Measurements from ENCODE around the gene GSTM1. TPM values are rescaled to one million over a fixed set of nuclear protein-coding genes. Genes with fewer than 3 reads are reported as not detected.

Gene GSTM1
- total and polyA plus RNA-seq, 2 of the 8 experiments (the other 6 are each of a cell fraction or from before 2014, with no cell fraction given) = 16.7 to 42.5 TPM

- ChIA-PET CTCF (ENCODE audit: partially characterized antibody) (interaction anchor here (0.6 to 2.6 kb wide), 8 partner anchors 13 to 136 kb away, joined by 3 to 7 read pairs (median 3); no protein-coding TSS in a partner anchor), POLR2A (ENCODE audit: partially characterized antibody) (interaction anchor here (0.6 to 1.1 kb wide), 2 partner anchors 16 to 778 kb away, joined by 3 read pairs; no protein-coding TSS in a partner anchor)
- Histone ChIP-seq H2BK20ac (ENCODE audit: low read length) (no peak overlapping the region), H2BK5ac (ENCODE audit: low read depth, low read length) (no peak overlapping the region), H3K9me3 (ENCODE audit: insufficient read depth in 2 of 2, low read depth in 1 of 2, low read length in 1 of 2) (no peaks in the 10 kb centered on the region), H4K20me1 (replicated peaks in 1 of 2; ENCODE audit: control insufficient read depth in 1 of 2, insufficient read depth in 2 of 2, low read length in 2 of 2) (no peaks in the 10 kb centered on the region), H4K91ac (replicated peaks; ENCODE audit: insufficient read length, low read length) (no peak overlapping the region), H3K23me2 (ENCODE audit: low read depth, low read length) (no peaks in the 10 kb centered on the region), H3K27me3 (replicated peaks in 1 of 4; ENCODE audit: control insufficient read depth in 3 of 4, extremely low read depth in 1 of 4, insufficient read depth in 3 of 4, low read length in 3 of 4) (peaks cover 0 to 6% (median 2%) of the 10 kb centered on the region in 4 experiments; a peak in 3 of 7 replicates), H2AK5ac (ENCODE audit: low read depth, low read length) (no peak overlapping the region), H3K4me3 (ENCODE audit: extremely low read depth in 1 of 4, insufficient read depth in 2 of 4, low read depth in 3 of 4, low read length in 4 of 4) (no peak overlapping the region), H3K79me2 (ENCODE audit: control insufficient read depth in 1 of 2, insufficient read depth in 2 of 2, low read length in 2 of 2) (no peaks in the 10 kb centered on the region), H3K79me1 (ENCODE audit: low read depth, low read length) (no peaks in the 10 kb centered on the region), H3K27ac (ENCODE audit: low read depth, low read length) (no peak overlapping the region), H2BK120ac (replicated peaks; ENCODE audit: low read depth, low read length) (no peak overlapping the region), H4K8ac (ENCODE audit: extremely low read depth, insufficient read depth, low read length) (no peak overlapping the region), H3K9ac (replicated peaks in 1 of 4; ENCODE audit: extremely low read depth in 1 of 4, low read depth in 3 of 4, low read length in 3 of 4) (no peak overlapping the region), H3K4ac (replicated peaks; ENCODE audit: insufficient read length, low read depth, low read length) (no peak overlapping the region), H2BK15ac (ENCODE audit: low read length) (no peak overlapping the region), H3K18ac (ENCODE audit: extremely low read depth, low read length) (no peak overlapping the region), H3K4me1 (replicated peaks in 1 of 4; ENCODE audit: control insufficient read depth in 3 of 4, insufficient read depth in 4 of 4, low read length in 3 of 4) (no peaks in the 10 kb centered on the region), H3K36me3 (ENCODE audit: control insufficient read depth in 2 of 4, insufficient read depth in 4 of 4, low read length in 3 of 4) (no peaks in the 10 kb centered on the region), H3K56ac (replicated peaks; ENCODE audit: insufficient read length, low read depth, low read length) (no peak overlapping the region), H3K4me2 (ENCODE audit: insufficient read depth in 1 of 2, low read depth in 2 of 2, low read length in 2 of 2) (no peak overlapping the region), H4K5ac (ENCODE audit: insufficient read length, low read depth, low read length) (no peak overlapping the region), H3K14ac (ENCODE audit: insufficient read length) (no peak overlapping the region), H2AFZ (ENCODE audit: low read length) (no peak overlapping the region), H2BK12ac (ENCODE audit: low read depth, low read length) (no peak overlapping the region), H3K23ac (ENCODE audit: insufficient read length) (no peak overlapping the region)
- 82% methylated on average over 4 of the region's 4 CpGs; no CpG with 5 or more reads in 1 of the 2 experiments for WGBS, 2 experiments (ENCODE audit: extremely low coverage in 1 of 2, insufficient coverage in 1 of 2, insufficient read length in 1 of 2, insufficient replicate concordance in 2 of 2, low coverage in 1 of 2, low lambda C conversion rate in 2 of 2, missing lambda C conversion rate in 1 of 2)
- TF ChIP-seq CBX8 (IDR thresholded peaks at IDR 0.05; ENCODE audit: borderline replicate concordance, low read depth, low read length) (no peak), CTBP2 (IDR thresholded peaks at IDR 0.05; ENCODE audit: borderline replicate concordance, insufficient read depth, insufficient read length, low read length) (no peak), NANOG (IDR thresholded peaks at IDR 0.05; ENCODE audit: insufficient read depth, low read depth, low read length, poor library complexity, severe bottlenecking) (no peak), RAD21 (IDR thresholded peaks at IDR 0.05 in 1 of 2, conservative IDR thresholded peaks at IDR 0.05 in 1 of 2; ENCODE audit: low read depth in 2 of 2, low read length in 2 of 2) (no peak), SUZ12 (IDR thresholded peaks at IDR 0.05; ENCODE audit: low read length) (no peak), FOSL1 (IDR thresholded peaks at IDR 0.05; ENCODE audit: insufficient read depth, low read depth, low read length) (no peak), POU5F1 (IDR thresholded peaks at IDR 0.05; ENCODE audit: low read depth, low read length) (no peak), SP1 (IDR thresholded peaks at IDR 0.05; ENCODE audit: low read depth, low read length) (no peak), RFX5 (IDR thresholded peaks at IDR 0.05; ENCODE audit: borderline replicate concordance, low read depth, low read length) (no peak), SP2 (IDR thresholded peaks at IDR 0.05; ENCODE audit: low read length) (no peak), CBX5 (IDR thresholded peaks at IDR 0.05; ENCODE audit: low read depth, low read length) (no peak), EZH2 (IDR thresholded peaks at IDR 0.05; ENCODE audit: low read depth, low read length, severe bottlenecking) (no peak), KDM1A (IDR thresholded peaks at IDR 0.05; ENCODE audit: borderline replicate concordance, low read length) (no peak)
- FAIRE-seq (no peak), DNase-seq (ENCODE audit: low read depth in 1 of 2, low spot score in 2 of 2) (no peak)
Observed at GRCh38 chr1:109733236-109733870, 45.7 kb downstream of the GSTM1 start.
